Gastrocnemius medialis (tissue), 4 donors: Measurements from ENCODE around the gene VSNL1. TPM values are rescaled to one million over a fixed set of nuclear protein-coding genes. Genes with fewer than 3 reads are reported as not detected.

ENCODE experiments used
- ATAC-seq, 2 donors: fragments of 150-250 bp; one replicate each; pipeline ENCODE4 v1.9.1; 2016
- DNase-seq, 2 donors: peaks; one replicate each; pipeline ENCODE4 v3.0.0-alpha.2; 2019
- H3K27ac ChIP-seq, 4 donors: fragments of 200-600 bp; sonication (generic); 1 replicate in 1 of 4; 2 replicates in 3 of 4; pipeline ENCODE4 v1.5.1; 2016 to 2018; ENCODE audit warnings: mild to moderate bottlenecking in 2 of 4, moderate library complexity in 1 of 4
- H3K27me3 ChIP-seq, 3 donors: fragments of 200-600 bp; sonication (generic) in 2 of 3; 1 replicate in 1 of 3; 2 replicates in 2 of 3; pipeline versions ENCODE4 v1.5.1 to v1.6.0; 2016 to 2019; ENCODE audit warnings: mild to moderate bottlenecking in 1 of 3, moderate library complexity in 1 of 3
- H3K36me3 ChIP-seq, 2 donors: fragments of 200-600 bp; sonication (generic) in 1 of 2; one replicate each; pipeline ENCODE4 v1.5.1; 2017 to 2018
- H3K4me1 ChIP-seq, 2 donors: fragments of 200-600 bp; sonication (generic) in 1 of 2; one replicate each; pipeline ENCODE4 v1.5.1; 2016 to 2017; ENCODE audit warnings: mild to moderate bottlenecking in 2 of 2
- H3K4me3 ChIP-seq, 4 donors: fragments of 200-600 bp; sonication (generic) in 3 of 4; 1 replicate in 1 of 4; 2 replicates in 3 of 4; pipeline ENCODE4 v1.5.1; 2016 to 2019; ENCODE audit warnings: mild to moderate bottlenecking in 2 of 4
- H3K9me3 ChIP-seq, 3 donors: fragments of 200-600 bp; sonication (generic) in 2 of 3; 1 replicate in 1 of 3; 2 replicates in 2 of 3; pipeline ENCODE4 v1.5.1; 2016 to 2019
- POLR2A ChIP-seq, 2 donors: fragments of 450-650 bp; IDR thresholded peaks; one replicate each; pipeline ENCODE4 v1.6.1; 2017; ENCODE audit warnings: antibody characterized with exemption in 2 of 2, mild to moderate bottlenecking in 2 of 2, moderate library complexity in 2 of 2
- in situ Hi-C, 4 donors: fragments of 200-750 bp; cut with MboI; loops; one replicate each; pipeline versions ENCODE4 v1.15.0 to v1.8.0; 2017; ENCODE audit warnings: low sequenced_read_pairs in 4 of 4
- intact Hi-C: fragments of 100-400 bp; cut with DNase I; formaldehyde crosslinking; loops from one replicate; pipeline ENCODE4 v1.15.1; 2023; ENCODE audit warnings: low total_unique reads
- total RNA-seq, 4 donors: library from RNA; depleted of rRNA; stranded (reverse); fragments of >200 nt; gene quantifications; one replicate each; pipeline versions ENCODE4 v1.1.0 to v1.2.3, GENCODE V29; 2016
- TF ChIP-seq, protein P1 (sequence below), 5 experiments: fragments of 450-650 bp in 3 of 5; fragments of 200-600 bp in 2 of 5; sonication (generic) in 2 of 5; IDR thresholded peaks in 4 of 5; conservative IDR thresholded peaks in 1 of 5; 1 replicate in 4 of 5; 2 replicates in 1 of 5; pipeline ENCODE4 v1.5.1; 2016 to 2019; ENCODE audit warnings: antibody characterized with exemption in 5 of 5, mild to moderate bottlenecking in 3 of 5, moderate library complexity in 3 of 5

The VSNL1 gene
- total RNA-seq, 4 donors from 2014 or later = not detected

DNA sequence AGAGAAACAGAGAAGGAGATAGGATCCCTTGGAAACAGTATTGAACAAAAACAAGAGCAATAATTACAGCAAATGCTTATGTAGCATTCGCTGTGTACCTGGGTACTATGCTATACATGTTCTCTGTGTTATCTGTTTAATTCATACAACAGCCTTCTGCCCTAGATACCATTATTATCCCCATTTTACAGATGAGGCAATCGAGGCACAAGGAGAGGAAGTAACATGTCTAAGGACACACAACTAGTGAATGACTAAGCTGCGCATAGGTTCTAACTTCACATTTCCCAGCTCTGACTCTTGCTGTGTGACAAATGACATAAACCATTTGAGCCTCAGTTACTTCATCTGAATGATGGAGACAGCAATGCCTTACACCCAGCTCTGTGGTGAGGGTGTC is 70.5 kb downstream of the VSNL1 start:
- H3K36me3 ChIP-seq = no peaks in the 10 kb centered on the region
- TF ChIP-seq, protein P1, sequence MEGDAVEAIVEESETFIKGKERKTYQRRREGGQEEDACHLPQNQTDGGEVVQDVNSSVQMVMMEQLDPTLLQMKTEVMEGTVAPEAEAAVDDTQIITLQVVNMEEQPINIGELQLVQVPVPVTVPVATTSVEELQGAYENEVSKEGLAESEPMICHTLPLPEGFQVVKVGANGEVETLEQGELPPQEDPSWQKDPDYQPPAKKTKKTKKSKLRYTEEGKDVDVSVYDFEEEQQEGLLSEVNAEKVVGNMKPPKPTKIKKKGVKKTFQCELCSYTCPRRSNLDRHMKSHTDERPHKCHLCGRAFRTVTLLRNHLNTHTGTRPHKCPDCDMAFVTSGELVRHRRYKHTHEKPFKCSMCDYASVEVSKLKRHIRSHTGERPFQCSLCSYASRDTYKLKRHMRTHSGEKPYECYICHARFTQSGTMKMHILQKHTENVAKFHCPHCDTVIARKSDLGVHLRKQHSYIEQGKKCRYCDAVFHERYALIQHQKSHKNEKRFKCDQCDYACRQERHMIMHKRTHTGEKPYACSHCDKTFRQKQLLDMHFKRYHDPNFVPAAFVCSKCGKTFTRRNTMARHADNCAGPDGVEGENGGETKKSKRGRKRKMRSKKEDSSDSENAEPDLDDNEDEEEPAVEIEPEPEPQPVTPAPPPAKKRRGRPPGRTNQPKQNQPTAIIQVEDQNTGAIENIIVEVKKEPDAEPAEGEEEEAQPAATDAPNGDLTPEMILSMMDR (IDR thresholded peaks at IDR 0.05 in 4 of 5, conservative IDR thresholded peaks at IDR 0.05 in 1 of 5) = no peak
- TF ChIP-seq POLR2A (IDR thresholded peaks at IDR 0.05) = no peak
- no peak overlapping the region for H3K27ac ChIP-seq
- intact Hi-C loops (no loop called here), in situ Hi-C loops (no loop called here)
- H3K4me1 ChIP-seq = no peaks in the 10 kb centered on the region
- H3K4me3 ChIP-seq = no peak overlapping the region
- no peak for DNase-seq
- no peaks in the 10 kb centered on the region for H3K27me3 ChIP-seq
- ATAC-seq = no peak
- no peaks in the 10 kb centered on the region for H3K9me3 ChIP-seq

DNA sequence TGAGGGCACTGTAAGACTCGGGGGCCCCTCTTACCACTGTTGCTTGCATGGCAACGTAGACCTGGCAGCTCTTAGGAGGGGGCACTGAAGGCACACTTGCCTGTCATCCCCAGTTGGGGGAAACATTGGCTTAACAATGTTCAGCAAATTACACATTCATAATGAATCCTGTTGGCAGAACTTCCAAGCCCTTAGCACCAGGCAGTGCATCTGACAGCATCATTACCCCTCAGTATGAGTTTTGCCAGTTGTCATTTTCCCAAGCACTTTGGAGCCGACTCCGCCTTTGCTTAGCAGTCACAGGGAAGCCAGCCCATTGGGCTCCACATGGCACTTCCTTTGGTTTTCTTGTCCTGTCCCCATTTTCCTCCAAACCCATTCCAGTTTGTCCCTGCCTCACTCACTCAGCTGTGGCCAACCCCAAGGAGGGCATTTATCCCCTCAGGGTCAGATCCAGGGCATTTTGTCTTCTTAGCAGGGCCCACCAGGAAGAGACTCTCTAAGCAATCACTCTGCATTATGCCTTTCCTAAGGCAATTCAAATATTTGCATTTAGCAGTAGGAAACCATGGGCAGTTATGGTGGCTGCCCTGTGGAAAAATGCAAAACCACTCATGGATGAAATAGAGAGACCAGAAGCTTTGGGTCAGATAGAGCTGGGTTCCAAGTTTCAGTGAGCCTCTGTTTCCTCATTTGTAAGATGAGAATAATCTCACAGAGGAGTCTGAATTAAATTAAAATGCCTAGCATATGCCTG is 73.9 kb downstream of the VSNL1 start:
- Histone ChIP-seq H3K4me1 (no peaks in the 10 kb centered on the region), H3K27me3 (no peaks in the 10 kb centered on the region), H3K4me3 (no peak overlapping the region), H3K36me3 (no peaks in the 10 kb centered on the region), H3K9me3 (no peaks in the 10 kb centered on the region), H3K27ac (no peak overlapping the region)
- intact Hi-C loops = no loop called here
- DNase-seq = no peak
- TF ChIP-seq, protein P1 (IDR thresholded peaks at IDR 0.05 in 4 of 5, conservative IDR thresholded peaks at IDR 0.05 in 1 of 5) = no peak
- no peak for TF ChIP-seq POLR2A (IDR thresholded peaks at IDR 0.05)
- no peak for ATAC-seq
- in situ Hi-C loops = no loop called here

DNA sequence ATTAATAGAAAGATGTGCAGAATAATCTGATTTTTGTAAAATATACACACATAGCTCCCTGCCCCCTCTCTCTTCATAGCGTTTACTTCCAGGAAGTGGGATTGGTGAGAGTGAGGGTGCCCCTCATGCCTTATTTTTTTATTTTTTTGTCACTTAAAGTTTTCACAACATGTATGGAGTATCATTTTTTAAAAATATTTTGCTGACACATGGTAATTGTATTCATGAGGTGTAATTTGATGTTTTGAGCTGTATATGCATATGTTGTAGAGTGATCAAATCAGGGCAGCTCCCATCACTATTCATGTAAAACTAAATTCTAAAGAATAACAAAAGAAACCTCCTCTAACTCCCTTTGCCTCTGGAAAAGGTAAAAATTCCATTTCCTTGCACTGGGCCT is 74.7 kb downstream of the VSNL1 start:
- no peaks in the 10 kb centered on the region for H3K9me3 ChIP-seq
- H3K4me1 ChIP-seq = no peaks in the 10 kb centered on the region
- H3K27me3 ChIP-seq = no peaks in the 10 kb centered on the region
- no peak overlapping the region for H3K4me3 ChIP-seq
- no peak for TF ChIP-seq POLR2A (IDR thresholded peaks at IDR 0.05)
- TF ChIP-seq, protein P1 (IDR thresholded peaks at IDR 0.05 in 4 of 5, conservative IDR thresholded peaks at IDR 0.05 in 1 of 5) = no peak
- in situ Hi-C loops = no loop called here
- ATAC-seq (no peak), DNase-seq (no peak)
- H3K27ac ChIP-seq = no peak overlapping the region
- intact Hi-C loops = no loop called here
- H3K36me3 ChIP-seq = no peaks in the 10 kb centered on the region

DNA sequence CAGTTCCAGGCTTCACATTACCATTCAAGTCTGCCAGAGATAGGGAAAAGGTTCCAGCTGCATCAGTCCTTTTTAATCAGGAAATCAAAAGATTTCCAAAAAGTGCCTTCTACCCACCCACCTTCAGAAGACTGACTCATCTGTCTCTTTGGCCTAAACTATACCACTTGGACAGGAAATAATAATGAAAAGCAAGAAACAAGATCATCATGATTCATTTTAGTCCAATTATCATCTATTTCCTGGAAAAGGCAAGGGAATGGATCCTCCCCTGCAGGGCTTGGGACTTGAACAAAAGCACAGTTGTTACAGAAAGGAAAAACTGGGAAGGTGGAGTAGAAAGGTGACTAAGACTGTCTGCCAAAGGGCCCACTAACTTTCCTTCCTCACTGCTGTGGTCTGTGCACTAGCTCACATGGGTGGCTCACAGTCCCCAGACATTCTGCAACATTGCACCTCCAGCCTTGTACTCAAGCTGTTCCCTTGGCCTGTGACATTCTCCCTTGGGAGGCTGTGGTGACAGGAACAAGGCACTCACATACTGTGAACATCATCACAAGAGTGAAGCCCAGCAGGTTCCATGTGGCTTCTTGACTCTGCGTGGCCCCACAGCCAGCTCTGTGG is 75.3 kb downstream of the VSNL1 start:
- no peak overlapping the region for H3K4me3 ChIP-seq
- no peaks in the 10 kb centered on the region for H3K36me3 ChIP-seq
- no peaks in the 10 kb centered on the region for H3K27me3 ChIP-seq
- TF ChIP-seq, protein P1 (IDR thresholded peaks at IDR 0.05 in 4 of 5, conservative IDR thresholded peaks at IDR 0.05 in 1 of 5) = no peak
- TF ChIP-seq POLR2A (IDR thresholded peaks at IDR 0.05) = no peak
- no peaks in the 10 kb centered on the region for H3K9me3 ChIP-seq
- in situ Hi-C loops (no loop called here), intact Hi-C loops (no loop called here)
- DNase-seq (no peak), ATAC-seq (no peak)
- no peak overlapping the region for H3K27ac ChIP-seq
- H3K4me1 ChIP-seq = no peaks in the 10 kb centered on the region
